ENCODE measurements around the gene MRPS21. TPM values are rescaled to one million over a fixed set of nuclear protein-coding genes. Genes with fewer than 3 reads are reported as not detected.
"Not testable (repeated sequence)": the region's sequence is repeated elsewhere in the genome, so short reads cannot be mapped to it uniquely, and the experiment has no call there.

The MRPS21 gene
- total RNA-seq, 1 experiment from 2014 or later: 49.3 TPM

DNA sequence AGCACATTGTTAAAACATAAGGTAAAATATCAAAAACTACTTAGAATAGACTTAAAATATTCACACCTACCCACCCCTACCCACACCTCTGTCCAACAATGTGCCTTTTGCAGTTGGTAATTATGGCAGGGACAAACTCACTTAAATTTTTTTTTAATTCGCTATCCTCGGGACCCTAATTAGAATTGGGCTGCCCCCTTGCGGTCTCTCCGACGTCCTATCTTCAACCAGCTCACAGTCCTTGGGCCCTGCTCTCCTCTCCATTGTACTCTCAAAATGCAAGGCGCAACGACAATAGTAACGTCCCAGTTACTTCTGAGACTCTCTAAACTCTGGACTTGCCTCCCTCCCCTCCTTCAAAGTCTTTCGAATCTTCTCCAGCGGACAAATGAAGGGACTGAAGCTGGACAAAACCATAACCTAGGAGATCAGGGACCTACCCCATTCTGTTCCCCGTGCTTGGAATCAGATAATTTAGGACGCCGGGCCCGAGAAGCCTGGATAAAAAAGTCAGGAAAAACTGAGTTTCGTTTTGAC is 12.4 kb upstream of the MRPS21 start:
- DNase-seq (ENCODE audit: low read depth): peak; percentile 77

DNA sequence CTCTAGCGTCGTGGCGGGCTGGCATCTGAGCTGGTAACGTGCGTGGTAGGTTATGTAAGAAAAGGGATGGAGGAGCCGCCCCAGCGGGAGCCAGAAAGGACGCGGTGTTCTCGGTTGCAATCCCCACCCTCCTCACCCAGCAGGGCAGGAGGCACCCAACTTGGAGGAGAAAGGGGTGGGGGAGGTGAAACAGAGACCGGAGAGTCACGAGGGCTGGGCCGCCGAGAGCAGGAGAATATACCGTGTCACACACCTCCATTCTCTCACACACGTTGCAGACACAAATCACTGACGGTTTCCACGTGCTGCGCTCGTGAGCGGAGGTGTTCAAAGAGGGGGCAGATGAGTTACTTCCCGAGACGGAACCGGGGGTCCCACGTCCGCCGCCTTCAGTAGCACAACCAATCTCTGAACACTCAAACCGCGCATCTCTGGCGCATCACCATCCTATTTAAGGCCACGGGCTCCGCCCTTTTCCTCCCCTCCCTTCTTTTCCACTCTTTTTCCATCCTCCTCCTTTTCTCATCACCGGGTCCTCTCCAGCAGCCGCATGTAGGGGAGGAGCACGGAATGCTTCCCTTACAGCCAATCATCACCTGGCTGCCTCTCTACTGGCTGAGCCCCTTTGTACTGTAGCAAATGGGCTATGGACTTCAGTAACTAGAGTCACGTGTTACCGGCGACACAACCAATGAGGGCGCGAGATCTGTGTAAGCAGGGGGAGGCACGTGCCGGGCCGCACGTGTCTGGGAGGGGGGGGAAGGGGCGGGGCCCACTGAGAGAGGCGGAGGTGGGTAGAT is 11.7 kb upstream of the MRPS21 start, which contains the start of gene CIART:
Gene CIART (plus strand): TSS at position 797 of the 800 bp plus-strand sequence. CDS start 714 bp downstream, outside the sequence.
- peak; percentile 99 for DNase-seq (ENCODE audit: low read depth)

DNA sequence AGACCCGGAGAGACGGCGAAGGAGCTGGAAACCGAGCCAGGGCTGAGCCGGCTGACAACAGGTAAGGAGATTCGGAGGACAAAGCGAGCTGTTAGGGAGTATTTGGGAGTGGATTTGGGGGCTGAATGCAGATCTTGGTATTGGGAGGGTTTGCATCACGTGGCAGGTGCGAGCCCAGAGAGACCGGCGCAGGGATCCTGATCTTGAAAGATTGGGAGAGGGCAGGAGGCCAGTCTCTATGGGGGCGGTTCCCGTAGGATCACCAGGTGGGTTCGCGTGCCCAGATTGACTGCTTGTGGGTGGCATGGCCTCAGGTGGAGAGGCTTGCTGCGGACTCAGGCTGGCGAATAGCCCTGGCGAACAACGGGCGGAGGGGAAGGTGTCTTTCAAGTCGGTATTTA is 11.1 kb upstream of the MRPS21 start:
- no peak for DNase-seq (ENCODE audit: low read depth)

DNA sequence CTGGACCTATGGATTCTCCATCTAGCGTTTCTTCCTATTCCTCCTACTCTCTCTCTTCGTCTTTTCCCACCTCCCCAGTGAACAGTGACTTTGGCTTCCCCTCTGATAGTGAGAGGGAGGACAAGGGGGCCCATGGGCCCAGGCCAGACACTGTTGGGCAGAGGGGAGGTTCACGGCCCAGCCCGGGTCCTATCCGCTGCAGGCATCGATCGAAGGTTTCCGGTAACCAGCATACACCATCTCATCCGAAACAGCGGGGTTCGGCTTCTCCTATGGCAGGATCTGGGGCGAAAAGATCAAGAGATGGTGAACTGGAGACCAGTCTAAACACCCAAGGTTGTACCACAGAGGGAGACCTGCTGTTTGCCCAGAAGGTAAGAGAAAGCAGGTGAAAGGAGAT is 10.4 kb upstream of the MRPS21 start:
- DNase-seq (ENCODE audit: low read depth): no peak

GRCh38 chr1:150288382-150288781 is 5.3 kb upstream of the MRPS21 start:
- DNase-seq (ENCODE audit: low read depth): no peak

GRCh38 chr1:150288822-150289221 is 4.8 kb upstream of the MRPS21 start:
- no peak for DNase-seq (ENCODE audit: low read depth)

- peak; percentile 18 for DNase-seq (ENCODE audit: low read depth)
Measured at GRCh38 chr1:150295476-150295875, 1.8 kb downstream of the MRPS21 start.

- DNase-seq (ENCODE audit: low read depth): peak; percentile 50
Measured at GRCh38 chr1:150299716-150300115, 6.1 kb downstream of the MRPS21 start.

DNA sequence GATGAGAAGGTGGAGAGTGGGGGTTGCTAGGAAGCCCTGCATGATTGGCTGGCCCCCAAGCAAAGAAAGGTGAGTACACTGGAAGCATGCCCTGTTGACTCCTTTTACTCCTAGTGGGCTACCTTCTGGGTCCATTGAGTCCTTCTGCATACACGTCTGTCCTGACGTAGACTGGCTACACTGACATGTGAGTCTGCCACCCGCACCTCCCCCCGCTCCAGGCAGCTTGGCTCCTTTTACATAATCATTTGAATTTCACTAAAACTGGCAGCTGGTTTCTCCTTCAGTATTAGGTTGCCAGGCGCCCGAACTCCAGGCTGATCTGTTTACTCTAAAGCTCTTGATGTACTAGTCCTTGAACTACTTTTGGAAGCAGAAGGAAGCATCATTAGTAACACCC is 8.7 kb downstream of the MRPS21 start:
- DNase-seq (ENCODE audit: low read depth): no peak

GRCh38 chr1:150302902-150303301 is 9.2 kb downstream of the MRPS21 start:
- no peak for DNase-seq (ENCODE audit: low read depth)

DNA sequence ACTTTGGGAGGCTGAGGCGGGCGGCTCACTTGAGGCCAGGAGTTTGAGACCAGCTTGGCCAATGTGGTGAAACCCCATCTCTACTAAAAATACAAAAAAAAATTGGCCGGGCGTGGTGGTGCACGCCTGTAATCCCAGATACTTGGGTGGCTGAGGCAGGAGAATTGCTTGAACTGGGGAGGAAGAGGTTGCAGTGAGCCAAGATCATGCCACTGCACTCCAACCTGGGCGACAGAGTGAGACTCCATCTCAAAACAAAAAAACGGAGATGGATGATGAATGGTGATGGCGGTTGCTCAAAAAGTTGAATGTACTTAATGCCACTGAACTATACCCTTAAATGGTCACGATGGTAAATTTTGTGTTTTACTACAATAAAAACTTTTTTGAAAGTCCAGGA is 14.9 kb downstream of the MRPS21 start:
- DNase-seq (ENCODE audit: low read depth): not testable (repeated sequence)

- no peak for DNase-seq (ENCODE audit: low read depth)
Measured at GRCh38 chr1:150309758-150310508, 16.3 kb downstream of the MRPS21 start.

- no peak for DNase-seq (ENCODE audit: low read depth)
Measured at GRCh38 chr1:150311762-150312161, 18.1 kb downstream of the MRPS21 start.

GRCh38 chr1:150314691-150315090 is 21.0 kb downstream of the MRPS21 start:
- not testable (repeated sequence) for DNase-seq (ENCODE audit: low read depth)

DNA sequence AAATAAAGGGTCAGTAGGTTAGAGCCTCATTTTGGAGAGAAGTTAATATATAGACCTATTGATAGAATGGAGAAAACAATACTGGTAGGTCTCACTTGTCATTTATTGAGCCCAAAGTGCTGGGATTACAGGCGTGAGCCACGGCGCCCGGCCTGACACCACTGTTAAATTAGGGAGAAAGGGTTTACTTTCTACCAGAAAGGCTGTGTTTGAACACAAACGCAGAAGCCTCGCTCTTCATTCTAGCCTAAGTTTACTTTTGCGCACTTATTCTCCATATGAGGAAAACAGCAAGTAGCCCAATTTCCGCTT is 27.0 kb downstream of the MRPS21 start:
- no peak for DNase-seq (ENCODE audit: low read depth)

DNA sequence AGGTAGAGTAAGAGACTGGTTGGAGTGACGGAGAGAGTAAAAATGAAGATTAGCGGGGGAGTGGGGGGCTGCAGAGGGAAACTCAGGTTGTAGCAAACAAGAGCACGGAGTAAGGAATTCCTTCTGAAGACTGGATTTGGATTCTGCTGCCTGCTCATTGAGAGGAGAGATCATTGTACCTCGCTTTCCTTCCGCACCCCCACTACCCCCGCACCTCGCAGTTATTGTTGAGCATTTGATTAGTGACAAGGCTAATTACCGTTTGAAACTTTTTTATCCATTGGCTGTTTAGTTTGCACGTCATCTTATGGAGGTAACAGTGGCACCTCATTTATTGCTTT is 28.1 kb downstream of the MRPS21 start:
- DNase-seq (ENCODE audit: low read depth): no peak

DNA sequence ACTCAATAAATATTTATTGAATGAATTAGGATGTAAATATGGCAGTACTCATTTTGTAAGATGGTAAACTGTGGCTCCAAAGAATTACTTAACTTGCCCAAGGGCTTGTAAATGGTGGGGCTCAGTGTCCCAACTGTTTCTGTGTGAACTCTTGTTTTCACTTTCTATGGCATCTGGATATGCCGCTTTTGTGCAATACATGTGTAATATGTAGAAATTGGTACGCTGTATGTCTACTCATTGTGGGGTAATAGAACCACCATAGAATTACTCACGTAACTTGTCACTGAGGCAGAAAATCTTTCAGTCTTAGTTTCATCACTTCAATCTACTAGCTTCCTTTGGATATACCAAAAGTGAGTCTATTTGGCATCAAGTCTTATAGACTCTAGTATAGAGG is 28.6 kb downstream of the MRPS21 start:
- DNase-seq (ENCODE audit: low read depth): no peak

GRCh38 chr1:150332651-150333290 is 39.1 kb downstream of the MRPS21 start:
- no peak for DNase-seq (ENCODE audit: low read depth)

DNA sequence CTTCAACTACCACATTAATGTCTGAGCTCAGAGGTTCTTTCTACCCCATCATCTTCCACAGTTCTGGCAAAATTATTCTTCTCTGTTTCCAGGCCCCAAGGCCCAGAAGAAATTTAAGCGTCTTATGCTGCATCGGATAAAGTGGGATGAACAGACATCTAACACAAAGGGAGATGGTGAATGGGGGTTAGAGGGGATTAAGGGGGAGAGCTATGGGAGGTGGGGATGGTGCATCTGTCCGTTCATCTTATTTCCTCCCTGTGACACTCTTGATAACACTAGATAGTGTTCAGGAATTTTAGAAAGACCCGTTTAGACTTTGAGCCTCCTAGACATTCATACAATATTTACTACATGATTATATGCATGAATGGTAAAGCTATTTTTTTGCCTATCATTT is 52.7 kb downstream of the MRPS21 start:
- no peak for DNase-seq (ENCODE audit: low read depth)

GRCh38 chr1:150352866-150353265 is 59.2 kb downstream of the MRPS21 start:
- DNase-seq (ENCODE audit: low read depth): no peak
